Keratinocyte (primary cell): ENCODE data around the gene ALG11. TPM values are rescaled to one million over a fixed set of nuclear protein-coding genes. Genes with fewer than 3 reads are reported as not detected.

Experiments
- DNase-seq: peaks from one replicate; pipeline ENCODE4 v3.0.0-alpha.2; 2011; ENCODE audit warnings: low read depth, missing footprints, low spot score
- FAIRE-seq: peaks from 2 replicates; lab custom pipeline; 2011; peaks lifted over from hg19 to GRCh38; lab: Jason Lieb, UNC
- H2AFZ ChIP-seq: 2 replicates; pipeline ENCODE4 v1.6.0; 2012; ENCODE audit warnings: low read length, control low read depth, inconsistent platforms; ENCODE audit not compliant: control insufficient read depth
- H3K27ac ChIP-seq: 2 replicates; pipeline ENCODE4 v1.5.1; 2011; ENCODE audit warnings: low read length; ENCODE audit not compliant: control insufficient read depth, insufficient read depth
- H3K27me3 ChIP-seq: 3 replicates; pipeline ENCODE4 v1.6.0; 2011; ENCODE audit warnings: low read length; ENCODE audit not compliant: control insufficient read depth, insufficient read depth; ENCODE audit errors: extremely low read depth
- H3K36me3 ChIP-seq, 2 experiments: 2 replicates in 1 of 2; 3 replicates in 1 of 2; pipeline ENCODE4 v1.5.1; 2011; ENCODE audit warnings: low read length in 2 of 2, mild to moderate bottlenecking in 1 of 2; ENCODE audit not compliant: control insufficient read depth in 2 of 2, insufficient read depth in 2 of 2; ENCODE audit errors: extremely low read depth in 1 of 2
- H3K4me1 ChIP-seq: 3 replicates; pipeline ENCODE4 v1.5.1; 2011; ENCODE audit warnings: low read length; ENCODE audit not compliant: control insufficient read depth, insufficient read depth; ENCODE audit errors: extremely low read depth
- H3K4me2 ChIP-seq: 3 replicates; pipeline ENCODE4 v1.6.0; 2011; ENCODE audit warnings: low read depth, low read length; ENCODE audit not compliant: control insufficient read depth, insufficient read depth; ENCODE audit errors: extremely low read depth
- H3K4me3 ChIP-seq, 3 experiments: fragments of 200-600 bp in 1 of 3; sonication (generic) in 1 of 3; 2 replicates in 2 of 3; 3 replicates in 1 of 3; pipeline ENCODE4 v1.5.1; 2011 to 2016; ENCODE audit warnings: low read length in 3 of 3, mild to moderate bottlenecking in 3 of 3, control low read depth in 2 of 3, inconsistent platforms in 1 of 3, low read depth in 1 of 3, mixed read lengths in 1 of 3, mixed run types in 1 of 3, moderate library complexity in 1 of 3; ENCODE audit not compliant: control insufficient read depth in 2 of 3, insufficient read depth in 2 of 3; ENCODE audit errors: extremely low read depth in 1 of 3
- H3K79me2 ChIP-seq: 2 replicates; pipeline ENCODE4 v1.6.0; 2012; ENCODE audit warnings: low read length; ENCODE audit not compliant: control insufficient read depth, insufficient read depth
- H3K9ac ChIP-seq: 3 replicates; pipeline ENCODE4 v1.6.0; 2011; ENCODE audit warnings: low read length; ENCODE audit not compliant: control insufficient read depth, insufficient read depth; ENCODE audit errors: extremely low read depth
- H3K9me1 ChIP-seq: 3 replicates; pipeline ENCODE4 v1.6.0; 2011; ENCODE audit warnings: low read length; ENCODE audit not compliant: control insufficient read depth, insufficient read depth; ENCODE audit errors: extremely low read depth
- H3K9me3 ChIP-seq: 2 replicates; pipeline ENCODE4 v1.5.1; 2012; ENCODE audit warnings: low read depth, low read length; ENCODE audit not compliant: control insufficient read depth
- H4K20me1 ChIP-seq: 3 replicates; pipeline ENCODE4 v1.6.0; 2011; ENCODE audit warnings: low read length; ENCODE audit not compliant: control insufficient read depth, insufficient read depth; ENCODE audit errors: extremely low read depth
- CTCF ChIP-seq, 3 experiments: IDR thresholded peaks in 1 of 3; conservative IDR thresholded peaks in 1 of 3; optimal IDR thresholded peaks in 1 of 3; 2 replicates in 2 of 3; 3 replicates in 1 of 3; pipeline versions ENCODE3 to v1.5.1; 2011; ENCODE audit warnings: low read length in 3 of 3, mild to moderate bottlenecking in 3 of 3, moderate library complexity in 2 of 3, control low read depth in 1 of 3, inconsistent platforms in 1 of 3; ENCODE audit not compliant: insufficient read depth in 2 of 3; ENCODE audit errors: extremely low read depth in 1 of 3
- EZH2 ChIP-seq: IDR thresholded peaks from one replicate; pipeline ENCODE4 v1.6.1; 2012; ENCODE audit warnings: inconsistent platforms, mild to moderate bottlenecking, low read length, moderate library complexity
- dilution Hi-C: fragments of 300-500 bp; cut with MboI; formaldehyde crosslinking; loops from one replicate; pipeline ENCODE4 v1.7.0; 2020; ENCODE audit warnings: low sequenced_read_pairs; ENCODE audit not compliant: extremely low pct_ligation_motif_present
- polyA plus RNA-seq, 5 experiments: library from polyadenylated mRNA; depleted of rRNA in 3 of 5; stranded (reverse) in 3 of 5; stranded (forward) in 1 of 5; unstranded in 1 of 5; fragments of >200 nt; gene quantifications; 1 replicate in 1 of 5; 2 replicates in 3 of 5; 3 replicates in 1 of 5; pipeline versions ENCODE4 v1.2.1 to v1.2.3, GENCODE V29; 2011 to 2012; ENCODE audit warnings: missing spikeins in 2 of 5, low read depth in 1 of 5, low replicate concordance in 1 of 5

ALG11 gene
- polyA plus RNA-seq, 1 donor (not counting 4 experiments of a cell fraction or from before 2014, with no cell fraction given): 17.4 TPM

DNA sequence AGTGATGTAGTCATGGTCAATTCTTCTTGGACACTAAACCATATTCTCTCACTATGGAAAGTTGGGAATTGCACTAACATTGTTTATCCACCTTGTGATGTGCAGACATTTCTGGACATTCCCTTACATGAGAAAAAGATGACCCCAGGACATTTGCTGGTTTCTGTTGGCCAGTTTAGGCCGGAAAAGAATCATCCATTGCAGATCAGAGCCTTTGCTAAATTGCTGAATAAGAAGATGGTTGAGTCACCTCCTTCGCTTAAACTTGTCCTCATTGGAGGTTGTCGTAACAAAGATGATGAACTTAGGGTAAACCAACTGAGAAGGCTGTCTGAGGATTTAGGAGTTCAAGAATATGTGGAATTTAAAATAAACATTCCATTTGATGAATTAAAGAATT, 12.3 kb downstream of the ALG11 start, which contains the start of gene UTP14C:
Gene UTP14C (plus strand): TSS at position 211 of the 400 bp plus-strand sequence. CDS start 4,114 bp downstream, outside the sequence.
- Histone ChIP-seq H3K4me1 (peaks cover 6% of the 10 kb centered on the region), H3K9me1 (no peaks in the 10 kb centered on the region), H3K27ac (no peak within 1 kb of the TSS), H2AFZ (no peak within 1 kb of the TSS), H3K79me2 (peaks cover 5% of the 10 kb centered on the region), H3K27me3 (no peaks in the 10 kb centered on the region), H3K36me3 (peaks cover 5 to 15% of the 10 kb centered on the region in 2 experiments), H4K20me1 (no peaks in the 10 kb centered on the region), H3K4me3 (no peak within 1 kb of the TSS), H3K4me2 (no peak within 1 kb of the TSS), H3K9ac (no peak within 1 kb of the TSS), H3K9me3 (no peaks in the 10 kb centered on the region)
- no peak for TF ChIP-seq EZH2
- TF ChIP-seq CTCF (optimal IDR thresholded peaks at IDR 0.05 in 1 of 3, IDR thresholded peaks at IDR 0.05 in 1 of 3, conservative IDR thresholded peaks at IDR 0.05 in 1 of 3; ENCODE audit: extremely low read depth in 1 of 3, insufficient read depth in 2 of 3, low read length in 3 of 3): no peak
- no peak for DNase-seq
- dilution Hi-C loops: no loop called here
- FAIRE-seq: no peak

DNA sequence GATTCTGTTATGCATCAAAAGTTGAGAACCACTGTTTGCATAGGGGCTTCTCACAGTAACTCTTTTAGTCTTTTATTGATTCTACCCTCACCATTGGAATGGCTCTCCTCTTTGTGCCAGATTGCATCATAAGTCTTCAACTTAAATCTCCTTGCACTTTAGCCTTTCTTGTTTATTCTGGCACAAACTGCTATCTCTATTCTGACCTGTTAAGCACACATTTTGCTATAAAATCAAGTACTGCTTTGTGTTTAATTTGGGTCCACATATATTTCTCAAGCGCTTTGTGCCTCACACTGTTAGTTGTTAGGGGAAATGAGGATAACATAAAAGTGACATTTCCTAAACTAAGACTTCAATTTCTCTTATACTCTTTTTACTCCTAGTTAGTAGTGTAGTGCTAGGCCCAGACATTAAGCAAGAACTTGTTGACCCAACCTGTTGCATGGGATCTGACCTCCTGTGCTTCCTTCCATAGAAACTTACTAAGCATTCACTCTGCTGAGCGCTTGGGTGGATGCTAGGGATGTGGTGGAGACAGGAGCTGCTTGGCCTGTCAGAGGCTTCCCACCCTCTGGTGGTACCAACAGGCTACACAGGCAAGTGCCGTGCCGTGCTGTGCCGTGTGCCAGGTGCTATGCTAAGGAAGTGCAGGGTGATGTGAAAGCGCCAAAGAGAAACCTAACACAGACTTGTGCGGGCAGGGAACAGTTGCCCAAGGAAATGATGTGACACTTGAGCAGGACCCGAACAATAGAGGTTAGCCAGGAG, 13.5 kb downstream of the ALG11 start:
- Histone ChIP-seq H3K9me3 (no peaks in the 10 kb centered on the region), H3K4me2 (no peak overlapping the region), H3K79me2 (peaks cover 5% of the 10 kb centered on the region), H3K4me3 (no peak overlapping the region), H3K27me3 (no peaks in the 10 kb centered on the region), H3K9ac (no peak overlapping the region), H3K36me3 (peaks cover 5 to 15% of the 10 kb centered on the region in 2 experiments), H2AFZ (no peak overlapping the region), H4K20me1 (no peaks in the 10 kb centered on the region), H3K4me1 (peaks cover 6% of the 10 kb centered on the region), H3K27ac (no peak overlapping the region), H3K9me1 (no peaks in the 10 kb centered on the region)
- no peak for DNase-seq
- no peak for FAIRE-seq
- TF ChIP-seq CTCF (optimal IDR thresholded peaks at IDR 0.05 in 1 of 3, IDR thresholded peaks at IDR 0.05 in 1 of 3, conservative IDR thresholded peaks at IDR 0.05 in 1 of 3; ENCODE audit: extremely low read depth in 1 of 3, insufficient read depth in 2 of 3, low read length in 3 of 3) (no peak), EZH2 (no peak)
- dilution Hi-C loops: no loop called here
